Measurements from ENCODE around the gene PRELP.

DNA sequence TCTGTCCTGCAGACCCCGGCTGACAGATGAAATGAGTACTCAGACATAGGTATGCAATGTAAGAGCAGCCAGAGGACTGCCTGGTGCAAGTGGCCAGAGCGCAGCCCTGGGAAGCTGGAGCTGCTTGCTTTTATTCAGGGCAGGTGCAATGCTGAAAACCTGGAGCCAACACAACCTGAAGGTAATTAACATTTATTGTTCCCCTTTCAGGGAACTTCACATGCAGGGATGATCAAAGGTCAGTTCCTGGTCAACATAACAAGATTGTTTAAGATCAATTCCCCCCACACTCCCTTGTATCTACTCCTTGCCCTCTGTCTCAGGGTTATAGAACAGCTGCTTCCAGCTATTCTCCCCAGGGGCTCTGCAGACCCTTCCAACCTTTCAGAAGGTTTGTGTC lies 48.7 kb upstream of the PRELP start:
- TF ChIP-seq, protein P1, sequence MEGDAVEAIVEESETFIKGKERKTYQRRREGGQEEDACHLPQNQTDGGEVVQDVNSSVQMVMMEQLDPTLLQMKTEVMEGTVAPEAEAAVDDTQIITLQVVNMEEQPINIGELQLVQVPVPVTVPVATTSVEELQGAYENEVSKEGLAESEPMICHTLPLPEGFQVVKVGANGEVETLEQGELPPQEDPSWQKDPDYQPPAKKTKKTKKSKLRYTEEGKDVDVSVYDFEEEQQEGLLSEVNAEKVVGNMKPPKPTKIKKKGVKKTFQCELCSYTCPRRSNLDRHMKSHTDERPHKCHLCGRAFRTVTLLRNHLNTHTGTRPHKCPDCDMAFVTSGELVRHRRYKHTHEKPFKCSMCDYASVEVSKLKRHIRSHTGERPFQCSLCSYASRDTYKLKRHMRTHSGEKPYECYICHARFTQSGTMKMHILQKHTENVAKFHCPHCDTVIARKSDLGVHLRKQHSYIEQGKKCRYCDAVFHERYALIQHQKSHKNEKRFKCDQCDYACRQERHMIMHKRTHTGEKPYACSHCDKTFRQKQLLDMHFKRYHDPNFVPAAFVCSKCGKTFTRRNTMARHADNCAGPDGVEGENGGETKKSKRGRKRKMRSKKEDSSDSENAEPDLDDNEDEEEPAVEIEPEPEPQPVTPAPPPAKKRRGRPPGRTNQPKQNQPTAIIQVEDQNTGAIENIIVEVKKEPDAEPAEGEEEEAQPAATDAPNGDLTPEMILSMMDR (conservative IDR thresholded peaks at IDR 0.05 in 1 of 2, IDR thresholded peaks at IDR 0.05 in 1 of 2; ENCODE audit: extremely low read depth in 1 of 2, insufficient read depth in 1 of 2, low read depth in 1 of 2, low read length in 2 of 2) = no peak
- no peak for TF ChIP-seq EZH2 (IDR thresholded peaks at IDR 0.05; ENCODE audit: borderline replicate concordance, low read length)
